NT2/D1 (cell line): Measurements from ENCODE around the gene RAB6D.
A peak's percentile ranks its signal among the peaks of the same experiment; 100 is the strongest.
"Not testable (repeated sequence)": the region's sequence is repeated elsewhere in the genome, so short reads cannot be mapped to it uniquely, and the experiment has no call there.

Experiments used
- DNase-seq: peaks from one replicate; pipeline ENCODE4 v3.0.0-alpha.2; 2011; ENCODE audit warnings: low read depth, low spot score
- H3K27me3 ChIP-seq: 2 replicates; pipeline ENCODE4 v1.6.0; 2011; ENCODE audit warnings: mild to moderate bottlenecking; ENCODE audit not compliant: insufficient read length, insufficient read depth
- H3K36me3 ChIP-seq: 2 replicates; pipeline ENCODE4 v1.6.1; 2011; ENCODE audit warnings: mild to moderate bottlenecking, low read length, mixed read lengths; ENCODE audit not compliant: insufficient read depth, insufficient read length
- H3K4me1 ChIP-seq: 2 replicates; pipeline ENCODE4 v1.5.1; 2011; ENCODE audit not compliant: insufficient read depth, insufficient read length
- H3K4me3 ChIP-seq: 2 replicates; pipeline ENCODE4 v1.5.1; 2011; ENCODE audit warnings: low read depth; ENCODE audit not compliant: insufficient read length
- H3K9ac ChIP-seq: 2 replicates; pipeline ENCODE4 v1.6.0; 2011; ENCODE audit warnings: low read depth; ENCODE audit not compliant: insufficient read length
- H3K9me3 ChIP-seq: 2 replicates; pipeline ENCODE4 v1.5.1; 2011; ENCODE audit warnings: mild to moderate bottlenecking, low read length; ENCODE audit not compliant: insufficient read depth
- SUZ12 ChIP-seq: IDR thresholded peaks from 2 replicates; pipeline ENCODE4 v1.6.1; 2011; ENCODE audit not compliant: insufficient read length, insufficient read depth; ENCODE audit errors: extremely low read depth
- YY1 ChIP-seq: IDR thresholded peaks from 2 replicates; pipeline ENCODE4 v1.6.1; 2011; ENCODE audit not compliant: insufficient read length, insufficient read depth
- ZNF274 ChIP-seq: IDR thresholded peaks from 2 replicates; pipeline ENCODE4 v1.6.1; 2011; ENCODE audit warnings: mild to moderate bottlenecking, low read depth, low read length

Gene RAB6D

DNA sequence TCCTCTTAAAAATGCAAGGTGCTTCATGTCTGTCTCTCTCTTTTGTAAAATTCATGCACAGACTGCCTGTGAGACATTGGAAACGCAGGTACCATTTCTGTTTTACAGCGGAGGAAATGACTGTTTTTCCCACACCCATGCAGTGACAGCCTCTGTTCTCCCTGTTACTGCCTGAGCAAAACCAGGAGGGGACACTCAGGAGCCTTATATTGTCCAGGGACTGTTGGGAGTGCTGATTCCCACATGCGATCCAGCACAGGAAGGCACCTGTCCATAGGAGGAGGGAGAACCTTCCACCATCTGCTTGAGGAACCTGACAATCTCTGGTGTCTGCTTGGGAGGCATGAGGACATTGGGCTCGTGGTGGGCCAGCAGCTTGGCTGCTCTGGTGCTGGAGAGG is 36.9 kb upstream of the RAB6D start:
- no peak for DNase-seq
- no peak overlapping the region for H3K9ac ChIP-seq
- no peaks in the 10 kb centered on the region for H3K36me3 ChIP-seq
- TF ChIP-seq ZNF274 (no peak), SUZ12 (no peak), YY1 (no peak)
- H3K9me3 ChIP-seq = no peaks in the 10 kb centered on the region
- H3K4me1 ChIP-seq = no peaks in the 10 kb centered on the region
- H3K27me3 ChIP-seq = no peaks in the 10 kb centered on the region
- H3K4me3 ChIP-seq = no peak overlapping the region

GRCh38 chr2:131400441-131400840 is 36.5 kb upstream of the RAB6D start:
- DNase-seq, H3K4me1 ChIP-seq, H3K9ac ChIP-seq, H3K9me3 ChIP-seq, H3K27me3 ChIP-seq, H3K4me3 ChIP-seq, H3K36me3 ChIP-seq: not testable (repeated sequence)

GRCh38 chr2:131396209-131396608 is 32.2 kb upstream of the RAB6D start:
- H3K9me3 ChIP-seq, H3K36me3 ChIP-seq, DNase-seq, H3K9ac ChIP-seq, H3K27me3 ChIP-seq, H3K4me3 ChIP-seq, H3K4me1 ChIP-seq: not testable (repeated sequence)

GRCh38 chr2:131395024-131395645 is 31.2 kb upstream of the RAB6D start:
- not testable (repeated sequence) for H3K9me3 ChIP-seq, H3K4me1 ChIP-seq, H3K27me3 ChIP-seq, DNase-seq, H3K36me3 ChIP-seq
- H3K9ac ChIP-seq = peak overlapping the region; percentile 42
- H3K4me3 ChIP-seq = peak overlapping the region; percentile 34

DNA sequence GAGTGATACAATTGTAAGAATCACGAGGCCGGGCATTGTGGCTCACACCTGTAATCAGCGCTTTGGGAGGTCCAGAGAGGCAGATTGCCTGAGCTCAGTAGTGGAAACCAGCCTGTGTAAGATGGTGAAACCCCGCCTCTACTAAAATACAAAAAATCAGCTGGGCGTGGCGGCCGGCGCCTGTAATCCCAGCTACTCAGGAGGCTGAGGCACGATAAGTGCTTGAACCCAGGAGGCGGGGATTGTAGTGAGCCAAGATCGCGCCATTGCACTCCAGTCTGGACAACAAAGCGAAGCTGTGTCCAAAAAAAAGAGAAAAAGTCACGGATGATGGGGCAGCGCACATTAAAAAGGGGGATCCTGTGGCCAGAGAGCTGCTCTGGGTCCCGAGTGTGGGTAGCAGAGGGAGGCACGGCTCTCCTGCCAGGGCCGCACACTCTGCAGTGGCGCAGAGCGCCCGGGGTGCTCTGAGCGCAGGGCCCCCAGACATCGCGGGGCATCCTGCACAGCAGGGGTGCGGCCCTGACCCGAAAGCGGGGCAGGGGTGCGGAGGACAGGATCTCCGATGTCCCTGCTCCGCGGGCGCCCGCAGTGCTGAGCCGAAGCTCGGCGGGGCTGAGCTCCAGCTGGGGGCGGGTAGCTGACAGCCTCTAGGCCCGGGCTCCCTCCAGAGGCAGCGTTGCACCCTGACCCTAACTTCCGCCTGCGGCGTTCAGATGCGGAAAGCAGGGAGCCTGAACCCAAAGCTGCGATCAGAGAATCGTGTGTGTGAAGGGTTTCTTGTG is 30.4 kb upstream of the RAB6D start:
- Histone ChIP-seq H3K4me1 (peaks cover 5% of the 10 kb centered on the region), H3K9me3 (no peaks in the 10 kb centered on the region), H3K27me3 (peaks cover 4% of the 10 kb centered on the region), H3K9ac (peak overlapping the region; percentile 83), H3K36me3 (no peaks in the 10 kb centered on the region), H3K4me3 (peak overlapping the region; percentile 70)
- TF ChIP-seq YY1 (no peak), SUZ12 (no peak), ZNF274 (no peak)
- peak; percentile 22 for DNase-seq

DNA sequence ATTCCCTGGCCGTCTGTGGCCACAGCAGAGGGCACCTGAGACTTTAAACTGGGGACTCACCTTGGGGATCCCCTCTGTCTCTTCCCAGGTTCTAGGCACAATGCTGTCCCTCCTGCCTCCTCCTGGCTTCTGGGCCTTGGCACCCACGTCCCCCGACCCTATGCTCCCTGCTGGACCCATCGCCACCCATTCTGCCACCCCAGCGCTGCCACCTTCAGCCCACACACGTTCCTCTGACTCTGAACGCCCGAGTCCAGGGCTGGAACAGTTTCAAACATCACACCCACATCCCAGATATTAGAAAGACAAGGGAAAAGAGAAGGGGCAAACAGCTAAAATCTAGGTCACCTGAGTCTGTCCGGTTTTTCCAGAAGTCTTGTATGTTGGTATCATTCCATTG is 28.0 kb upstream of the RAB6D start:
- H3K4me3 ChIP-seq, H3K9me3 ChIP-seq, H3K4me1 ChIP-seq: not testable (repeated sequence)

GRCh38 chr2:131391471-131391870 is 27.5 kb upstream of the RAB6D start:
- H3K27me3 ChIP-seq, H3K9me3 ChIP-seq, H3K4me1 ChIP-seq, H3K9ac ChIP-seq, H3K36me3 ChIP-seq, DNase-seq, H3K4me3 ChIP-seq: not testable (repeated sequence)

More for the DNA sequence above, 28.0 kb upstream of the RAB6D start:
- not testable (repeated sequence) for H3K9ac ChIP-seq, H3K36me3 ChIP-seq, H3K27me3 ChIP-seq, DNase-seq

DNA sequence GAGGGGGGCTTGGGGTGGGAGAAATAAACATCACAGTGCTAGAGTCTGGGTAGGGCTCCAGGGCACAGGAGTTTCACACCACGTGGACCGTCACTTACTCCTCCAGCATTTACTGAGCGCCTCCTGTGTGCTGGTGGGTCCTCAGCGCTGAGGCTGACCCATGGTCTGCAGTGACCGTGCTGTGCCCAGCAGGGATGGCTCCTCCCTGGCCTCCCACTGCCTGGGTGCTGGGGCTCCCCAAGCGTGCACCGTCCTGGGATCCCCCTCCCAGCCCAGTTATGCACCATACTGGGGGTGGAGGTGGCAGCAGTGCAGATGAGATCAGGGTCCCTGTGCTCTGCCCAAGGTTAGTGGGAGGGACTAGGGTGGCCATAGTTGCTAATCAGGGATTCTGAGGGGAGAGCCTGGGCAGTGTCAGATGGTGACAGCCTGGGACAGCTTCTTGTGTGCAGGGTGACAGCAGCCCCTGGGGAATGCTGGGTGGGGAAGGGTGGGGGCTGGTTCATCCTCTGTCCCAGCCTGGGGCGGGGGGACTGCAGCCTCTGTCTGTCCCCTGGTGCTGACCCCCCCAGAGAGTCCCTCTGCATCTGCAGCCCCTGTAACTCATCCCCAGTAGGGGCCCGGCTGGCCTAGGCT is 26.6 kb upstream of the RAB6D start:
- H3K27me3 ChIP-seq, DNase-seq, H3K36me3 ChIP-seq, H3K4me1 ChIP-seq, H3K9ac ChIP-seq, H3K4me3 ChIP-seq, H3K9me3 ChIP-seq: not testable (repeated sequence)
